ENCODE measurements around the gene GGA2.

Gene GGA2

GRCh38 chr16:23499801-23500200 lies 10.5 kb downstream of the GGA2 start:
- TF ChIP-seq, protein P1, sequence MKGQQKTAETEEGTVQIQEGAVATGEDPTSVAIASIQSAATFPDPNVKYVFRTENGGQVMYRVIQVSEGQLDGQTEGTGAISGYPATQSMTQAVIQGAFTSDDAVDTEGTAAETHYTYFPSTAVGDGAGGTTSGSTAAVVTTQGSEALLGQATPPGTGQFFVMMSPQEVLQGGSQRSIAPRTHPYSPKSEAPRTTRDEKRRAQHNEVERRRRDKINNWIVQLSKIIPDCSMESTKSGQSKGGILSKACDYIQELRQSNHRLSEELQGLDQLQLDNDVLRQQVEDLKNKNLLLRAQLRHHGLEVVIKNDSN (IDR thresholded peaks at IDR 0.05): peak; percentile 57
- no peak for TF ChIP-seq FOXM1 (IDR thresholded peaks at IDR 0.05; ENCODE audit: borderline replicate concordance, low read depth)

DNA sequence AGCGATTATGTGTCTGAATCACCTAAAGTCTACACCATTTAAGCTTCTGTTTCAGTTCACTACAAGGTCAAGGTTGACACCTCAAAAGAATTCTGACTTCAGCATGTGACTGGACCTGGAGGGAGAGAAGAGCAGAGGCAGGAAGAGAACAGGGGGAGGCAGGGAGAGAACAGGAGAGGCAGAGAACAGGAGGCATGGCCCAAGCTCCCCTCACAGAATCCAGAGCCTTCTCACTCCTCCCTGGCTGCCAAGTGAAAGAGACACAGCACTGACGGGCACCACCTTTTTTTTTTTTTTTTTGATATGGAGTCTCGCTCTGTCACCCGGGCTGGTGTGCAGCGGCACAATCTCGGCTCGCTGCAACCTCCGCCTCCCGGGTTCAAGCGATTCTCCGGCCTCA lies 11.4 kb downstream of the GGA2 start:
- TF ChIP-seq YY1 (IDR thresholded peaks at IDR 0.05; ENCODE audit: low read depth) (no peak), ZBTB7A (IDR thresholded peaks at IDR 0.05; ENCODE audit: low read depth) (no peak)

DNA sequence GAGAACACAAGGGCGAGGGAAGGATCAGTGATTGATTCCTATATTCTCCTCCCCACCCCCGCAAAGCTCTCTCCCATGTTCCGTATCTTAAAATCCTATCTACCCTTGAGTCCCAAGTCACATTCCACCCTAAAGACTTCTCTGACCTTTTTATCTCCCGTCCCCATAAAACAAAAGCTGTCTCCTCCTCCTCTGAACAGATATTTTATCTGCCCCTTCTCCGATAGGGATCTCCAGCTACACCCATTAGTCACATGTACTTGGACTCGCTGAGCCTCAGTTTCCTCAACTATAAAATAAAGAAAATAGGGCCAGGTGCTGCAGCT lies 12.8 kb downstream of the GGA2 start:
- no peak for TF ChIP-seq YY1 (IDR thresholded peaks at IDR 0.05; ENCODE audit: low read depth)
- TF ChIP-seq ZBTB7A (IDR thresholded peaks at IDR 0.05; ENCODE audit: low read depth): no peak
- no peak for TF ChIP-seq TCF12 (IDR thresholded peaks at IDR 0.05; ENCODE audit: low read depth)
- no peak for TF ChIP-seq NFIC (IDR thresholded peaks at IDR 0.05)
- no peak for TF ChIP-seq CREB1 (IDR thresholded peaks at IDR 0.05; ENCODE audit: low read depth)
- no peak for TF ChIP-seq EP300 (IDR thresholded peaks at IDR 0.05; ENCODE audit: borderline replicate concordance)
- TF ChIP-seq EGR1 (IDR thresholded peaks at IDR 0.05): no peak
- TF ChIP-seq TEAD4 (IDR thresholded peaks at IDR 0.05): no peak
- TF ChIP-seq, protein P2, sequence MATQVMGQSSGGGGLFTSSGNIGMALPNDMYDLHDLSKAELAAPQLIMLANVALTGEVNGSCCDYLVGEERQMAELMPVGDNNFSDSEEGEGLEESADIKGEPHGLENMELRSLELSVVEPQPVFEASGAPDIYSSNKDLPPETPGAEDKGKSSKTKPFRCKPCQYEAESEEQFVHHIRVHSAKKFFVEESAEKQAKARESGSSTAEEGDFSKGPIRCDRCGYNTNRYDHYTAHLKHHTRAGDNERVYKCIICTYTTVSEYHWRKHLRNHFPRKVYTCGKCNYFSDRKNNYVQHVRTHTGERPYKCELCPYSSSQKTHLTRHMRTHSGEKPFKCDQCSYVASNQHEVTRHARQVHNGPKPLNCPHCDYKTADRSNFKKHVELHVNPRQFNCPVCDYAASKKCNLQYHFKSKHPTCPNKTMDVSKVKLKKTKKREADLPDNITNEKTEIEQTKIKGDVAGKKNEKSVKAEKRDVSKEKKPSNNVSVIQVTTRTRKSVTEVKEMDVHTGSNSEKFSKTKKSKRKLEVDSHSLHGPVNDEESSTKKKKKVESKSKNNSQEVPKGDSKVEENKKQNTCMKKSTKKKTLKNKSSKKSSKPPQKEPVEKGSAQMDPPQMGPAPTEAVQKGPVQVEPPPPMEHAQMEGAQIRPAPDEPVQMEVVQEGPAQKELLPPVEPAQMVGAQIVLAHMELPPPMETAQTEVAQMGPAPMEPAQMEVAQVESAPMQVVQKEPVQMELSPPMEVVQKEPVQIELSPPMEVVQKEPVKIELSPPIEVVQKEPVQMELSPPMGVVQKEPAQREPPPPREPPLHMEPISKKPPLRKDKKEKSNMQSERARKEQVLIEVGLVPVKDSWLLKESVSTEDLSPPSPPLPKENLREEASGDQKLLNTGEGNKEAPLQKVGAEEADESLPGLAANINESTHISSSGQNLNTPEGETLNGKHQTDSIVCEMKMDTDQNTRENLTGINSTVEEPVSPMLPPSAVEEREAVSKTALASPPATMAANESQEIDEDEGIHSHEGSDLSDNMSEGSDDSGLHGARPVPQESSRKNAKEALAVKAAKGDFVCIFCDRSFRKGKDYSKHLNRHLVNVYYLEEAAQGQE (IDR thresholded peaks at IDR 0.05; ENCODE audit: low read depth): no peak
- no peak for TF ChIP-seq TAF1 (IDR thresholded peaks at IDR 0.05; ENCODE audit: low read depth)
- no peak for TF ChIP-seq MAX (IDR thresholded peaks at IDR 0.05)
- no peak for TF ChIP-seq CEBPB (IDR thresholded peaks at IDR 0.05)
- TF ChIP-seq FOXM1 (IDR thresholded peaks at IDR 0.05; ENCODE audit: borderline replicate concordance, low read depth): no peak
- TF ChIP-seq, protein P1 (IDR thresholded peaks at IDR 0.05): no peak

DNA sequence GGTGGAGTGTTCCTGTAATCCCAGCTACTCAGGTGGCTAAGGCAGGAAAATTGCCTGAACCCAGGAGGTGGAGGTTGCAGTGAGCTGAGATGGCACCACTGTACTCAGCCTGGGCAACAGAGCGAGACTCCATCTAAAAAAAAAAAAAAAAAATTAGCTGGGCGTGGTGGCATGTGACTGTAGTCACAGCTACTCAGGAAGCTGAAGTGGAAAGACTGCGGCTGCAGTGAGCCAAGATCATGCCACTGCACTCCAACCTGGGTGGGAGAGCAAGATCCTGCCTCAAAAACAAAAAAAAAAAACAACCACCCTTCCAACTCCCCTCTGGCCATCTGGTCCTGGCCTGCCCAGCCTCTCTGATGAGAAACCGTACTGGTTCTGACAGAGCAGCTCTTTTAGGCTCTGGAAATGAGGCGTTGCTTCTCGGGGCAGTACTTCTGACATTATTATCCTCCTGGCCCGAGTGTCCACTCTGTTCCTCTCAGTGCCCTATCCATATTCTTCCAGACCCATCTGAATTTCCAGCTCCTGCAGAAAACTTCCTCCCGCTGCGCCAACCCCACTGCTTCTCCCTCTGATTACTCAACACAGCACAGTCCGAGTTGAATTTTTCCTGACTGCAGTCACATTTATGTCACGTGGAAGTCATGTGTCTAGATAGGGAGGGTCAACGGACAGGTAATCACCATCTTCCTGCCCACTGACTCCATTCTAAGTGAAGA lies 13.3 kb downstream of the GGA2 start:
- TF ChIP-seq EGR1 (IDR thresholded peaks at IDR 0.05) (no peak), CREB1 (IDR thresholded peaks at IDR 0.05; ENCODE audit: low read depth) (no peak), CEBPB (IDR thresholded peaks at IDR 0.05) (peak; percentile 40; the same call in 1 of the 2 replicates)
- TF ChIP-seq, protein P1 (IDR thresholded peaks at IDR 0.05): peak; percentile 86

- no peak for TF ChIP-seq TAF1 (IDR thresholded peaks at IDR 0.05; ENCODE audit: low read depth)
- no peak for TF ChIP-seq TEAD4 (IDR thresholded peaks at IDR 0.05)
- no peak for TF ChIP-seq EGR1 (IDR thresholded peaks at IDR 0.05)
- TF ChIP-seq YY1 (IDR thresholded peaks at IDR 0.05; ENCODE audit: low read depth): no peak
These were observed 14.6 kb downstream of the GGA2 start for GRCh38 chr16:23495671-23496070.

DNA sequence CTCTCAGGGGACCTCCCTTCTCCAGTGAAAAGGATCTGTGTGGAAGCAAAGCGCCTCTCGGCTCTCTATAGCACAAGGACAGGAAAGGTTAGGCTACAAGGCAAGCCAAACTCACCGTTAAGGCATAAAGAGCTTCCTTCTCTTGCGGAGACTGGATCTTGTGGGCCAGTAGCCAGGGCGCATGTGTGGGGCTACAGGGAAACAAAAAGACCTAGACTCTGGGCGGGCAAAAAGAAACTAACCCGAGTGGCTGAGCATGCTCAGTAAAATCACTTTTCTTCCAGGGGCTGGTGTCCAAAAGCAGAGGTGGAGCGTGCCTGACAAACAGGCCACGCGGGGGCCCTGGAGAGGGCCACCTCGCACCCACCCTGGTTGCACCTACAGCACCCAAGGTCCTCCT lies 16.1 kb downstream of the GGA2 start:
- TF ChIP-seq TEAD4 (IDR thresholded peaks at IDR 0.05) (no peak), TCF12 (IDR thresholded peaks at IDR 0.05; ENCODE audit: low read depth) (no peak), FOXM1 (IDR thresholded peaks at IDR 0.05; ENCODE audit: borderline replicate concordance, low read depth) (no peak), MAX (IDR thresholded peaks at IDR 0.05) (no peak), YY1 (IDR thresholded peaks at IDR 0.05; ENCODE audit: low read depth) (no peak), ZBTB7A (IDR thresholded peaks at IDR 0.05; ENCODE audit: low read depth) (no peak), TAF1 (IDR thresholded peaks at IDR 0.05; ENCODE audit: low read depth) (no peak), EGR1 (IDR thresholded peaks at IDR 0.05) (no peak), CREB1 (IDR thresholded peaks at IDR 0.05; ENCODE audit: low read depth) (no peak), RAD21 (IDR thresholded peaks at IDR 0.05; ENCODE audit: low read depth) (no peak), EP300 (IDR thresholded peaks at IDR 0.05; ENCODE audit: borderline replicate concordance) (no peak)
- TF ChIP-seq, protein P2 (IDR thresholded peaks at IDR 0.05; ENCODE audit: low read depth): no peak
- TF ChIP-seq, protein P1 (IDR thresholded peaks at IDR 0.05): no peak
